Measurements from ENCODE around the gene SULT1A2.
"Not testable (repeated sequence)": the region's sequence is repeated elsewhere in the genome, so short reads cannot be mapped to it uniquely, and the experiment has no call there.

- not testable (repeated sequence) for TF ChIP-seq POLR2A (IDR thresholded peaks at IDR 0.05; ENCODE audit: low read length); GATA1 (IDR thresholded peaks at IDR 0.05; ENCODE audit: low read depth, low read length)
These were observed 25.8 kb upstream of the SULT1A2 start for GRCh38 chr16:28622532-28623171.
